DLD1 (cell line): Measurements from ENCODE around the gene GNA14.

Source experiments
- in situ Hi-C: cut with HindIII; loops from 2 replicates; pipeline ENCODE4 v1.10.0; 2017; ENCODE audit warnings: low sequenced_read_pairs

GNA14 gene

GRCh38 chr9:77543131-77543822 lies 104.8 kb downstream of the GNA14 start:
- in situ Hi-C loops = no loop called here

GRCh38 chr9:77541600-77541999 lies 106.5 kb downstream of the GNA14 start:
- in situ Hi-C loops = no loop called here

- in situ Hi-C loops = no loop called here
Observed at GRCh38 chr9:77541055-77541454, 107.1 kb downstream of the GNA14 start.

- in situ Hi-C loops = no loop called here
Observed at GRCh38 chr9:77534376-77535057, 113.6 kb downstream of the GNA14 start.

GRCh38 chr9:77533671-77534070 lies 114.5 kb downstream of the GNA14 start:
- in situ Hi-C loops = no loop called here

- in situ Hi-C loops = no loop called here
Observed at GRCh38 chr9:77532607-77533006, 115.5 kb downstream of the GNA14 start.

- in situ Hi-C loops = no loop called here
Observed at GRCh38 chr9:77531400-77531799, 116.7 kb downstream of the GNA14 start.

GRCh38 chr9:77523891-77524290 lies 124.2 kb downstream of the GNA14 start:
- in situ Hi-C loops = no loop called here

GRCh38 chr9:77521091-77521490 lies 127.0 kb downstream of the GNA14 start:
- in situ Hi-C loops = no loop called here

GRCh38 chr9:77518688-77519087 lies 129.4 kb downstream of the GNA14 start:
- in situ Hi-C loops = no loop called here

GRCh38 chr9:77516781-77517180 lies 131.3 kb downstream of the GNA14 start:
- in situ Hi-C loops = no loop called here

GRCh38 chr9:77514886-77515711 lies 133.0 kb downstream of the GNA14 start:
- in situ Hi-C loops = no loop called here

- in situ Hi-C loops = no loop called here
Observed at GRCh38 chr9:77513457-77513856, 134.7 kb downstream of the GNA14 start.

- in situ Hi-C loops = no loop called here
Observed at GRCh38 chr9:77512876-77513275, 135.2 kb downstream of the GNA14 start.

- in situ Hi-C loops = no loop called here
Observed at GRCh38 chr9:77511525-77511924, 136.6 kb downstream of the GNA14 start.

GRCh38 chr9:77510666-77511065 lies 137.5 kb downstream of the GNA14 start:
- in situ Hi-C loops = no loop called here

GRCh38 chr9:77508396-77508795 lies 139.7 kb downstream of the GNA14 start:
- in situ Hi-C loops = no loop called here

- in situ Hi-C loops = no loop called here
Observed at GRCh38 chr9:77507212-77507961, 140.7 kb downstream of the GNA14 start.

- in situ Hi-C loops = no loop called here
Observed at GRCh38 chr9:77505232-77505631, 142.9 kb downstream of the GNA14 start.

GRCh38 chr9:77502568-77502967 lies 145.6 kb downstream of the GNA14 start:
- in situ Hi-C loops = no loop called here

GRCh38 chr9:77498891-77499290 lies 149.2 kb downstream of the GNA14 start:
- in situ Hi-C loops = no loop called here
